Lower leg skin (tissue), 3 donors: Measurements from ENCODE around the gene TRAP1.

Source experiments
- POLR2A ChIP-seq, 2 donors: fragments of 450-650 bp; IDR thresholded peaks; one replicate each; pipeline ENCODE4 v1.6.1; 2016 to 2017; ENCODE audit warnings: antibody characterized with exemption in 2 of 2, mild to moderate bottlenecking in 1 of 2, moderate library complexity in 1 of 2
- TF ChIP-seq, protein P1 (sequence below), 3 donors: fragments of 450-650 bp; IDR thresholded peaks; one replicate each; pipeline ENCODE4 v1.5.1; 2016; ENCODE audit warnings: antibody characterized with exemption in 3 of 3, mild to moderate bottlenecking in 3 of 3, moderate library complexity in 2 of 3

DNA sequence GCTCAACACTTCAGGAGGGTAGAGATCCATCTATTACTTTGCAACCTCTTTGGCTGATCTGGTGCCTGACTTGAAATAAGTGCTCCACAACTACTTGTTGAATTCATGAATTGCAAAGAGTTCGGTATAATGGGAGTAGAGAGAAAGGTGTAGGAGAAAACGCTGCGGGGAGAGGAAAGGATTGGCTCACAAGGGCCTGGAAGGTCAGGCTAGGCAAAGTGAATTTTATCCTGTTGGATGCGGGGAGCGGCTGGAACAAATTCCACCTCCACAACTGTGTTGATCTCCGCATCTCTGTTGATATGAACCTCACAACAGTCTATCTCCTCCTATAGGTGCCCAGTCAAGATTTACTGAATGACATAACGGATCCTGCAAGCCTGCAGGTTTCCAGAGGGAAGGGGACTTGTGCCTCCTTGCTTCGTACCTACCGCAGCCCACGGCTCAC is 106.6 kb downstream of the TRAP1 start:
- TF ChIP-seq, protein P1, sequence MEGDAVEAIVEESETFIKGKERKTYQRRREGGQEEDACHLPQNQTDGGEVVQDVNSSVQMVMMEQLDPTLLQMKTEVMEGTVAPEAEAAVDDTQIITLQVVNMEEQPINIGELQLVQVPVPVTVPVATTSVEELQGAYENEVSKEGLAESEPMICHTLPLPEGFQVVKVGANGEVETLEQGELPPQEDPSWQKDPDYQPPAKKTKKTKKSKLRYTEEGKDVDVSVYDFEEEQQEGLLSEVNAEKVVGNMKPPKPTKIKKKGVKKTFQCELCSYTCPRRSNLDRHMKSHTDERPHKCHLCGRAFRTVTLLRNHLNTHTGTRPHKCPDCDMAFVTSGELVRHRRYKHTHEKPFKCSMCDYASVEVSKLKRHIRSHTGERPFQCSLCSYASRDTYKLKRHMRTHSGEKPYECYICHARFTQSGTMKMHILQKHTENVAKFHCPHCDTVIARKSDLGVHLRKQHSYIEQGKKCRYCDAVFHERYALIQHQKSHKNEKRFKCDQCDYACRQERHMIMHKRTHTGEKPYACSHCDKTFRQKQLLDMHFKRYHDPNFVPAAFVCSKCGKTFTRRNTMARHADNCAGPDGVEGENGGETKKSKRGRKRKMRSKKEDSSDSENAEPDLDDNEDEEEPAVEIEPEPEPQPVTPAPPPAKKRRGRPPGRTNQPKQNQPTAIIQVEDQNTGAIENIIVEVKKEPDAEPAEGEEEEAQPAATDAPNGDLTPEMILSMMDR (IDR thresholded peaks at IDR 0.05) = no peak
- no peak for TF ChIP-seq POLR2A (IDR thresholded peaks at IDR 0.05)
